NCI-H2227 treated with DMSO at 0.1 percent for 48 hours (cell line): Measurements from ENCODE around the gene NAPG.
"Not testable (repeated sequence)": the region's sequence is repeated elsewhere in the genome, so short reads cannot be mapped to it uniquely, and the experiment has no call there.

Experiments used
- DNase-seq: peaks from one replicate; lab custom pipeline; 2025; lab: John Stamatoyannopoulos, UW

Gene NAPG

GRCh38 chr18:10514601-10515000, 11.2 kb upstream of the NAPG start:
- DNase-seq, result no peak

DNA sequence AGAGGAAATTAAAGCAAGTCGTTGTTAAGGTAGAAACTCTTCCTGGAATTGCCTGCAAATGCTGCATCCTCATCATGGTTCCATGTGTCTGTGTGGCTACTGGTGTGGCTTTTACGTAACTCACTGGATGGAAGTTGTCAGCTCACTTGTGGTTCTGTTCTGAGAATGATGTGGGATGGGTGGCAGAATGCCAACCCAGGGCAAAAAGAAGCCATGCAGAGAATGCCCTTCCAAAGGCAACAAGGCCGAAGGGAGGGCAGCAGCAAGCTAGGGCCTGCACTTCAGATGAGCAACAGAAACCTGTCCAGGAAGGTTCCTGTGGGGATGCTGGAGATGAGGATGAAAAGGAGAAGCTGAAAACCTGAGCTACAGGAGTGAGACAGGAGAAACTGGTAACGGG, 10.4 kb upstream of the NAPG start:
- DNase-seq, result no peak

- DNase-seq, result no peak
Measured at GRCh38 chr18:10516078-10516477, 9.7 kb upstream of the NAPG start.

DNA sequence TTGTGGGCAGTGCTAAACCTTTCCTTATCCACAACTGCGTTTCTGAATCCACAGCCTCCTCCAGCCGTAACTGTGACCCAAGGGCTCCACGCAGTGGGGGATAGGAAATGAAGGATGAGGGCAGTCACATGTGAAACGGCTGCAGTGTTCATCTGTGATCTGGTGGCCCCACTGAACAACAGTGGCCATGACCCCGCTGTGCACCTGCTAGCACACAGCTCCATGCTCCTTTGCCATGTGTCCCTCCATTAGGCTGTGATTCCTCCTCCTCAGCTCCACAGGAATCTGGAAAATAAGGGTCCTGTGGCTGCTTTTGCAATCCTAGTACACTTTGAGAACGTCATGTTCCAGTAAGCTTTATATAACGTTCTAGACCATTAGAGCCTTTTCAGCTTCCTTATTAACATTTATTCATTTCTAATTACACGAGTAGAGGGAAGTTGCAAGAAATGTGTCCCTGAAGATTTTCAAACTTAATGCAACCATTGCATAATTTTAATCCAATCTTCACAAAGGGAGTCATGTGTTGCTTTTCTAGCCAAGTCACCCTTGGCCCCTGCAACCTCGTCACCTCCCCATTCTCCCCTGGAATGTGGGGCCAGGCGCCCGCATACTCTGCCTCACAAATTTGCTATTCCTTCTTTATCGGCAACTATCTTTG, 7.1 kb upstream of the NAPG start:
- DNase-seq, result no peak

DNA sequence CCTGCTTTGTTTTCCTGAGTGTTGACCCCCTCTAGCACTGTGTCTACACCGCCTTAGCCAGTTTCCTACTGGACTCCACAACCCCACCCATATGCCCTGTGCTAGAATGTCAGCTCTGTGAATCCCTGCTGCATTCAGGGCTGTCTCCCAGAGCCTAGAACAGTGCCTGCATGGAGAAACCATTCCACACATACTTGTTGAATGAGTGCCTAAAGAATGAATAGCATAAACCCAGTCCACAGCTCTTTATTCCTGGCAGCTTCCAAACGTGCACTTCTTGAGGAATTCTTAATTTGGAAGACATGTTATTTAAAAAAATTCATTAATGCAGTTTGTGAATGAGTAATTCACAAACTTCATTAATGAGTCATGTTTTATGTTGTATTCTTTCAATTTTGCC, 6.5 kb upstream of the NAPG start:
- DNase-seq, result no peak

- DNase-seq, result peak; percentile 83
Measured at GRCh38 chr18:10519999-10520935, 5.6 kb upstream of the NAPG start.

GRCh38 chr18:10521566-10521965, 4.3 kb upstream of the NAPG start:
- DNase-seq, result no peak

DNA sequence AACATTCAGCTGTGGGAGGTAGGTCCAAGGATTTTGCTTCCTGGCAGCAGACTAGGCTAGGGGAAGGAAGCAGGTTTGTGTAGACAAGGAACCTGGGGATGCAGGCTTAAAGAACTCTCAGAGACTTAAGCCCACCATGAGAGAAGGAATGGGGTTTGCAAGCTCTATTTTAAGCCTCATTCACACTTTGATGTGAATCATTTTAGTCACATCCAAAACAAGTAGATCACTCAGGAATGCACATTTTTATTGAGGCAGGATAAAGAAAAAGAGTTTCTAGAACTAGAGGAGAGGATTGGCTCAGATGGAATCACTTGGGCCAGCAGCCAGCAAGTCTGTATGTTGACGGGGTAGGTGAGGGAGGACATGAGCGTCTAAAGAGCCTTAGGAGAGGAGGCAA, 3.3 kb upstream of the NAPG start:
- DNase-seq, result no peak

GRCh38 chr18:10523544-10523943, 2.3 kb upstream of the NAPG start:
- no peak for DNase-seq

DNA sequence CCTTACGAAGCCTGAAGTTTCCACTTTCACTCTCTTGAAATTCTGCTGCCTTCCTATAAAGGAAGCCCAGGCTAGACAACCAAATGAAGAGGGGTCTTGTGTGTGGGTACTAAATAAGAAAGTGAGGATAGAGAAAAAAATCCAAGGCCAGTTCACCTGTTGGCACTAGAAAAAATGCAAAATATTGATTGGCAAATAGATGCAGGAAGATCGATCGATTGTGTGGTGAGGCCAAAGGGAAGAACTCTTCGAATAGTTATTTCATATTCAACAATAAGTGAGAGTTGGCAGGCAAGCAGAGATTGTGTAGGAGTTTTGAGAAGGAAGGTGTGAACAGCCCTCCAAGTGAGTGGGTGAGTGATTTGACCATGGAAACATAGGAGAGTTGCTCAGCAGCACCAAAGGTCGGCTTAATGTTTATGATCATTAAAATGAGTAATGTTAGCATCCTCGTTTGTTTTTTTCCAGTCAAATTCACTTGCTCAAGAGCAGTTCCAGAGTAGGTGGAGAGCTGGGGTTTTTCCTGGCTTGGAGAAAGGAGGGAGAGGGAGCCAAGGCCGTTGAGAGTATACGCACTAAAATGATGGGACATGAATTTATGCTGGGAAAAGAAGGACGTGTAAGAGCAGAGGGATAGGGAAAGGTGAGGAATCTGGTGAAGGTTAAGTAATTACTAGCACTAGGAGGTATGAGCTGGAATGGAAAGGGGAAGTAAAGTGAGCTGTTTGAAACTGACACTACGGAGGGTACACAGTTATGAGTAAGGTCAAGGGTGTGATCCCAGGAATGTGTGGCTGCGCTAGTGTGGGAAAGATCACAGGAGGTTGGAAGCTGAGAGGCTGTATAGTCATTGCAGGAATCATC, 1.1 kb upstream of the NAPG start:
- no peak for DNase-seq

- DNase-seq, result no peak
Measured at GRCh38 chr18:10525371-10525691, 496 bp upstream of the NAPG start.

DNA sequence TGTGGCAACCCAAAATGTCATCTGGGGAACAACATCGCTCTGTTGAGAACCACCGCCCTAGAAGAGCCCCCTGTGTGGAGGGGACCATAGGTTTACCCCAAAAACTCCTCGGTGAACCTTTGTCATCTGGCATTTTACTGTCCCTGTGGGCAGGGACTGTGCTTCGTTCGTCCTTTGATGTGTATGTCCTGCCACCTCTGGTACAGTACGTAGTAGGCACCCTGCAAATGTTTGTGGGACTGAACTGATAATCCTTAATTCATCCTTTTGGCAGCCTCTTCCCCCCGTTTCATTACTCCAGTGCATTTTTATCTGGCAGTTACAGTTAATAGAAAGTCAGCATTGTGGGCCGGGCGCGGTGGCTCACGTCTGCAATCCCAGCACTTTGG, 728 bp downstream of the NAPG start:
- DNase-seq, result no peak

GRCh38 chr18:10528439-10528838, 2.6 kb downstream of the NAPG start:
- DNase-seq, result no peak

GRCh38 chr18:10530002-10530401, 4.2 kb downstream of the NAPG start:
- DNase-seq, result no peak

- no peak for DNase-seq
Measured at GRCh38 chr18:10530852-10531251, 5.0 kb downstream of the NAPG start.

DNA sequence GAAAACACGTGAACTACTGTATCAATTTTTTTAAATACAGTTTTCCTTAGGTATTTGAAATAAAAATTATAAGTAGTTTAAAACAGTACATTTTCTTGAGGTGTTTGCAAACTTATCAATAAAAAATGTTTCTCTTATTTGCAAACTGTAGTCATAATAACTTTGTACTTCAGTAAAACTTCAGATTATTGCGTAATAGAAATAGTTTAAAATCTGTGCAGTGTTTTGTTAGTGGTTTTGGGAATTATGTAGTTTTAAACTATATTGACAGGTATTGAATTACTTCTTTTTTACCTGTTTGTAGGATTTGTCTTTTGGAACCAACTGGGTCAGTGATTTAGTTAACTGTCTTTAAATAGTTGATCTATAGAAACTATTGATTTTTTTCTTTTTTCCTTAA, 7.3 kb downstream of the NAPG start:
- no peak for DNase-seq

- no peak for DNase-seq
Measured at GRCh38 chr18:10536280-10536679, 10.5 kb downstream of the NAPG start.

DNA sequence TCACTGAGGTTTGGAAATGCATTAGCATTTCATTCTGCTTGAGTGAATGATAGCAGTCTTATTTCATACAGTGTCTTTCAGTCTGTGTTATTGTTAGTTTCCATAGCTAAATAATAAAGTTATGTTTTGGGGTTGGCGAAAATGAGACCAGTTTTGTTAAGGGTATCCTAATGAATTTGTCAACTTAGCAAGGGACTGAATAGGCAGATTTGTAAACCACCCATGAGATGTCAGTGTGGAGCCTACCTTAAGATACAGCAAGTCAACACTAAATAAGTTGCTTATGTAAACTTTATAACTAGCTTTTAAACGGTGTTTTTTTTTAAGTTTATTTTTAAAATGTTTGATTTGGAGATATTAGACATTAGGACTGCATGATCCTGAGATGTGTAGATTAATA, 11.9 kb downstream of the NAPG start:
- DNase-seq, result no peak

DNA sequence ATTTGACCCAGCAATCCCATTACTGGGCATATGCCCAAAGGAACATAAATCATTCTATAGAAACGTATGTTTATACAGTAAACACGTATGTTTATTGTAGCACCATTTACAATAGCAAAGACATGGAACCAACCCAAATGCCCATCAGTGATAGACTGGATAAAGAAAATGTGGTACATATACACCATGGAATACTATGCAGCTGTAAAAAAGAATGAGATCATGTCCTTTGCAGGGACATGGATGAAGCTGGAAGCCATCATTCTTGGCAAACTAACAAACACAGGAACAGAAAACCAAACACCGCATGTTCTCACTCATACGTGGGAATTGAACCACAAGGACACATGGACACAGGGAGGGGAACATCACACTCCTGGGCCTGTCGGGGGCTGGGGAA, 13.3 kb downstream of the NAPG start:
- not testable (repeated sequence) for DNase-seq

GRCh38 chr18:10543277-10543676, 17.4 kb downstream of the NAPG start:
- no peak for DNase-seq

DNA sequence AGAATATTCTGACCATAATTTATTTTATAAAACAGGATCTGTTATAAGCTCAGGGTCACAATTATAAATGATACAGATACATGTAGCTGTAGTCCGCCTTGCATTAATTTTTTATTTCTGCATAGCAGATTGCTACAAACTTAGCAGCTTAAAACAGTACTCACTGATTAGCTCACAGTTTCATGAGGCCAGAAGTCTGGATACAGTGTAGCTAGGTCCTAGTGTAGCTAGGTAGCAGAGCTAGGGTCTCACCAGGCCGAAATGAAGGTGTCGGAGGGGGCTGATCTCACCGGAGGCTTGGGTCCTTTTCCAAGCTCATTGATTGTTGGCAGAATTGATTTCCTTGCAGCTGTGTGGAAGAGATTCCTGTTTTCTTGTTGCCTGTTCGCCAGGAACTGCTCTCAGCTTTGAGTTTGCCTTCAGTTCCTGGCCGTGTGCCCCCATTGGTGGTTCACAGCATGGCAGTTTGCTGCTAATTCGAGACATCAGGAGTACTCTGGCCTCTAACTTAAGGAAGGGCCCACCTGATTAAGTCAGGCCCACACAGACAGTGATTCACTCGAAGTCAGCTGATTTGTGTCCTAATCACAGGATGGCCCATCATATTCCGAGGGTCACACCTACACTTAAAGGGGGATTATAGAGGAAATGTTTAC, 18.4 kb downstream of the NAPG start:
- DNase-seq, result no peak
